Activated B cell treated with CpG ODN at 0.5 μM for 24 hours (primary cell): ENCODE data around the gene HOXB5. TPM values are rescaled to one million over a fixed set of nuclear protein-coding genes. Genes with fewer than 3 reads are reported as not detected.
A peak's percentile ranks its signal among the peaks of the same experiment; 100 is the strongest.

Experiments
- ATAC-seq: fragments of 200-7000 bp; cut with Tn5 transposase; one replicate; pipeline ENCODE4 v1.10.0; 2021; ENCODE audit warnings: low read depth, mild to moderate bottlenecking, moderate library complexity
- CTCF ChIA-PET: fragments of 350-600 bp; sonication (Branson Sonifier 250); formaldehyde crosslinking; loops from one replicate; lab custom pipeline; 2021; ENCODE audit warnings: antibody characterized with exemption; lab: Charles Lee
- POLR2A ChIA-PET: fragments of 350-600 bp; sonication (Branson Sonifier 250); formaldehyde crosslinking; loops from one replicate; lab custom pipeline; 2021; ENCODE audit warnings: antibody characterized with exemption; lab: Charles Lee
- DNase-seq: peaks from one replicate; pipeline ENCODE4 v3.0.0; 2022
- H3K27ac Mint-ChIP-seq: one replicate; pipeline ENCODE4 v1.8.0; 2020; ENCODE audit warnings: mixed read lengths
- H3K27me3 Mint-ChIP-seq: one replicate; pipeline ENCODE4 v1.8.0; 2021; ENCODE audit warnings: mixed read lengths
- H3K36me3 Mint-ChIP-seq: one replicate; pipeline ENCODE4 v1.8.0; 2021; ENCODE audit warnings: low read depth, mixed read lengths
- H3K4me1 Mint-ChIP-seq: one replicate; pipeline ENCODE4 v1.8.0; 2021; ENCODE audit warnings: mixed read lengths
- H3K4me3 Mint-ChIP-seq: one replicate; pipeline ENCODE4 v1.8.0; 2020; ENCODE audit warnings: mild to moderate bottlenecking, mixed read lengths
- H3K9me3 Mint-ChIP-seq: one replicate; pipeline ENCODE4 v1.8.0; 2020; ENCODE audit warnings: mixed read lengths
- intact Hi-C: fragments of 100-400 bp; cut with micrococcal nuclease; formaldehyde crosslinking; loops from one replicate; pipeline ENCODE4 v1.15.1; 2024
- total RNA-seq: library from RNA; stranded (reverse); gene quantifications from 2 replicates; pipeline ENCODE4 v1.2.3, GENCODE V29; 2022
- TF ChIP-seq, protein P1 (sequence below): fragments of 200-600 bp; IDR thresholded peaks from one replicate; pipeline ENCODE4 v1.8.0; 2022; ENCODE audit warnings: antibody characterized with exemption, mild to moderate bottlenecking

HOXB5 gene
- total RNA-seq, 1 donor from 2014 or later, result not detected

DNA sequence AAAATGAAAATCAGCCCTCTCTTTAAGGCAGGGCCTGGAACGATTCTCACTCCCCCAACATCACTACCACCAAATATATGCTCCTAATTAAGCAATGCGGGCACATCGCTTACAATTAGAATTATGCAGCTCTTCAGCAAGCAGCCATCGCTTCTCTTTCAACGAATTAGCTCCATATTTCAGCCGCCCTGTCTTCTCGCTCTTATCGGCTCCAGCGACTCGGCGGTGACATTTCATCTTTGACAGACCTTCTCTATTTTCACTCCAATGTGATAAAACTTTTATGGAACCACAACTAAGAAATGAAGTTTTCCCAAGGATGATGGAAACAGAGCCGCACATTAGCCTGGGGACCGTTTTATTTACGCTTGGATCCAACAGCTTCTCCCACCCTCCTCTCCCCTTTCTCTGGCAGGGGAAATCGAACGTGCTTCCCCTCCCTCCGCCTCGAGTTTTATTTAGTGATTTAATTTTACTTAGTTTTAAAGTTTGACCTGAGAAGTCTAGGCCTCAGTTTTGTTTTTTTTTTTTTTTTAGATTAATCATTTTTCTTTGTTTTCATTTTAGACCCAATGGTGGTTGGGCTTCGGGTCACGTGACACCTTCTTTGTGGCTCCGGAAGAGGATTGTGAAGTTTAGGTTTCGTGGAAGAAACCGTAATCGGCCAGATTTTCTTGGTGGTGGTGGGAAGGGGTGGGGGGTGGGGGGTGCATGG is 45.6 kb downstream of the HOXB5 start:
- POLR2A ChIA-PET, result interaction anchor here (0.7 kb wide), 1 partner anchor 577 kb away, joined by 4 read pairs; no protein-coding TSS in a partner anchor

DNA sequence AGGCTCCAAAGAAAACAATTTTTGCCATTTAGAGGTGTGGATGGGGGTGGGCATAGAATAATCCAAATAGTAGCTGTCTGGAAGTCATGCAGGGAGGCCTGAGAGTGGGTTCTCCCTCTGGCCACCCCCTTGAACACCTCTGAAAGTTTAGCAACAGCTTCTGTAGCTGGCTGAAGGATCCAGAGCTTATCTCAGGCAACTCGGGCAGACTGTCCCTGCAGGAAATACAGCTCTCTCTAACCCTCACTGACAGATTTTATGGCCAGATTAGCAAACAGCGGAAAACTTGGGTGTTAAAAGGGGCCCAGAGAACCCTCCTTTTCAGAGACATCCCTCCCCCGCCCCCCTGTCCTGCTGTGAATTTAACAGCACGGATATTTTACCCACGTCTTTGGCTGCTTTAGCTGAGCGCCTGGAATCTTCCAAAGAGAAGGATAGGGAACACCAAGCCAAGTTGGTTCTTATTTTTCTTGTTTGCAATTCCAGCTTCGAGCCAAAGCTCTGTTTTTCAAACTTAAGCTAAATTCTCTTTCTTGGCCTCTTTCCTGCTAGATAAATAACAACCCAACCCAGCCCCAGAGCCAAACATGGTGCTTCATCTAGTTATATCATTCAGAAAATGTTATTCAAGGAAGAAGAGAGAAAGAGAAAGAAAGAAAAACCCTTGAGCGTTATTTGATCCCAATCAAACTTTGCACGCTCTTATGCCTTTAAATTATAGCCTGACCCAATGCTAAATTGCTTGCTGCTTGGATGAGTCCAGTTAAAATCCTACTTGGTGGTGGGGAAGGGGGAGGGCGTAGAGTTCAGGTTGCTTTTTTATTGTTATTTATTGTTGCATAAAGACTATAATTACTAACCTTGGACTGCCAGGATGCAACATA is 46.4 kb downstream of the HOXB5 start:
- H3K27ac Mint-ChIP-seq, result peak overlapping the region; percentile 2
- intact Hi-C loops, result no loop called here
- H3K4me3 Mint-ChIP-seq, result no peak overlapping the region
- DNase-seq, result no peak
- no peaks in the 10 kb centered on the region for H3K9me3 Mint-ChIP-seq
- no peak for ATAC-seq
- TF ChIP-seq, protein P1, sequence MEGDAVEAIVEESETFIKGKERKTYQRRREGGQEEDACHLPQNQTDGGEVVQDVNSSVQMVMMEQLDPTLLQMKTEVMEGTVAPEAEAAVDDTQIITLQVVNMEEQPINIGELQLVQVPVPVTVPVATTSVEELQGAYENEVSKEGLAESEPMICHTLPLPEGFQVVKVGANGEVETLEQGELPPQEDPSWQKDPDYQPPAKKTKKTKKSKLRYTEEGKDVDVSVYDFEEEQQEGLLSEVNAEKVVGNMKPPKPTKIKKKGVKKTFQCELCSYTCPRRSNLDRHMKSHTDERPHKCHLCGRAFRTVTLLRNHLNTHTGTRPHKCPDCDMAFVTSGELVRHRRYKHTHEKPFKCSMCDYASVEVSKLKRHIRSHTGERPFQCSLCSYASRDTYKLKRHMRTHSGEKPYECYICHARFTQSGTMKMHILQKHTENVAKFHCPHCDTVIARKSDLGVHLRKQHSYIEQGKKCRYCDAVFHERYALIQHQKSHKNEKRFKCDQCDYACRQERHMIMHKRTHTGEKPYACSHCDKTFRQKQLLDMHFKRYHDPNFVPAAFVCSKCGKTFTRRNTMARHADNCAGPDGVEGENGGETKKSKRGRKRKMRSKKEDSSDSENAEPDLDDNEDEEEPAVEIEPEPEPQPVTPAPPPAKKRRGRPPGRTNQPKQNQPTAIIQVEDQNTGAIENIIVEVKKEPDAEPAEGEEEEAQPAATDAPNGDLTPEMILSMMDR, result no peak
- H3K36me3 Mint-ChIP-seq, result peaks cover 1% of the 10 kb centered on the region
- ChIA-PET POLR2A (interaction anchor here (0.7 kb wide), 1 partner anchor 577 kb away, joined by 4 read pairs; no protein-coding TSS in a partner anchor), CTCF (no interaction called here)
- H3K27me3 Mint-ChIP-seq, result peaks cover 26% of the 10 kb centered on the region
- H3K4me1 Mint-ChIP-seq, result peaks cover 27% of the 10 kb centered on the region

More for the DNA sequence above, 45.6 kb downstream of the HOXB5 start:
- Mint-ChIP-seq H3K4me1 (peaks cover 21% of the 10 kb centered on the region), H3K9me3 (no peaks in the 10 kb centered on the region), H3K36me3 (no peaks in the 10 kb centered on the region), H3K27me3 (peaks cover 22% of the 10 kb centered on the region), H3K27ac (peak overlapping the region; percentile 2), H3K4me3 (peak overlapping the region; percentile 41)
- CTCF ChIA-PET, result no interaction called here
- TF ChIP-seq, protein P1, result no peak
- DNase-seq, result no peak
- ATAC-seq, result no peak
- intact Hi-C loops, result no loop called here

DNA sequence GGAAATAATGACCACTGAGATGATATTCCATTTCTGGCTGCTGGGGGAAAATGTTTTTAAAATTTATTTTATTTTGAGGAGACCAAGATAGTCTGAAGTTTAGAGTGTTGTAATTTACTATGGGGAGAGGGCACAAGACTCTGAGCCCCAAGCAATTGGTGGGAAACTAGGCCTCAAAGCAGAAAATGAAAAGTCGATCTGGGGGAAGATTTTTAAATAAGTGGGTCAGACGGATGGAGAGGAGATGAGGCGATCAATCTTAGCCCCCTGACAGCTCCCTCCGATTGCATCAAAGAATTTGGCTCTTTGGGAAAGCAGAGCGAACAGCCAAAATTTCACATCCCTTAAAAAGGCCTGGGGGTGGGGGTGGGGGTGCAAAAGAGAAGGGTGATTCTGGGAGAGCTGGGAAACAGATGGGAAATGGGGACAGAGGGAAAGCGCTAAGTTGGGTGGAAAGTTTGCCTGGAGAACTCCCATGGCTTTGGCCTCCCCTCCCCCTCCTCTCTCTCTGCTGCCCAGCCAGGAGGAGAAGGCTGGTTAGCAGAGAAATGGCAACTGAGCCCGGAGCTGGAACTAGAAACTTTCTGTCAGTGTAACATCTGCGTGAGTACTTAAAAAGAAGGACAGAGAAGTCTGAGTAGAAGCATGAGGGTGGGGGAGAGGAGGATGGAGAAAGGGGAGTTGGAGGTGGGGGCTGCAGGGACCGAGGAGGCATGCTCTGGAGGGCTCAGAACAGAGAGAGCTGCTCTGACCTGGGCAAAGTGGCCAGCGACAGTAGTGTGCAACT is 47.2 kb downstream of the HOXB5 start:
- intact Hi-C loops, result no loop called here
- Mint-ChIP-seq H3K27me3 (peaks cover 29% of the 10 kb centered on the region), H3K4me3 (no peak overlapping the region), H3K27ac (no peak overlapping the region), H3K9me3 (no peaks in the 10 kb centered on the region), H3K4me1 (peaks cover 35% of the 10 kb centered on the region), H3K36me3 (peaks cover 5% of the 10 kb centered on the region)
- CTCF ChIA-PET, result no interaction called here
- DNase-seq, result no peak
- TF ChIP-seq, protein P1, result no peak
- no peak for ATAC-seq
- POLR2A ChIA-PET, result no interaction called here

DNA sequence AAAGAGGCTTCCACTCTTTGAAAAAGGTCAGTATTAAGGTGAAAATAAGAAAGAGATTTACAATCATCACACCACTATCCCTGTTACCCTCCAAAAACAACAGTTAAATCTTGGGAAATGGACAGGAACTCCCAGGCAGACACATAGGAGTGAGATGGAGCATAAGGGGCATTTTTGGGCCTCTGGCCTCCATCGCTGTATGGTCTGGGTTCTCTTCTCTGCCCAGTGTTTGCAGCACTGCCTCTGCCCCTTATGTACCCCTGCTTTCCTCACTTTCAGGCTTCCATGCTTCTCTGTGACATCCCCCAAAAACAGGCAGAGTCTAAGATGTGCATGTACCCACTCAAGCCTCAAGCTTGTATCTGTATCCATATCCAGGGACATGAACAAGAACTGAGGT is 48.0 kb downstream of the HOXB5 start:
- peaks cover 31% of the 10 kb centered on the region for H3K27me3 Mint-ChIP-seq
- no peaks in the 10 kb centered on the region for H3K9me3 Mint-ChIP-seq
- H3K27ac Mint-ChIP-seq, result no peak overlapping the region
- DNase-seq, result no peak
- H3K4me3 Mint-ChIP-seq, result peak overlapping the region; percentile 19
- ChIA-PET CTCF (no interaction called here), POLR2A (no interaction called here)
- TF ChIP-seq, protein P1, result no peak
- H3K4me1 Mint-ChIP-seq, result peaks cover 40% of the 10 kb centered on the region
- intact Hi-C loops, result no loop called here
- H3K36me3 Mint-ChIP-seq, result peaks cover 5% of the 10 kb centered on the region
- no peak for ATAC-seq
